ENCODE results near the gene TIE1.

Gene TIE1

DNA sequence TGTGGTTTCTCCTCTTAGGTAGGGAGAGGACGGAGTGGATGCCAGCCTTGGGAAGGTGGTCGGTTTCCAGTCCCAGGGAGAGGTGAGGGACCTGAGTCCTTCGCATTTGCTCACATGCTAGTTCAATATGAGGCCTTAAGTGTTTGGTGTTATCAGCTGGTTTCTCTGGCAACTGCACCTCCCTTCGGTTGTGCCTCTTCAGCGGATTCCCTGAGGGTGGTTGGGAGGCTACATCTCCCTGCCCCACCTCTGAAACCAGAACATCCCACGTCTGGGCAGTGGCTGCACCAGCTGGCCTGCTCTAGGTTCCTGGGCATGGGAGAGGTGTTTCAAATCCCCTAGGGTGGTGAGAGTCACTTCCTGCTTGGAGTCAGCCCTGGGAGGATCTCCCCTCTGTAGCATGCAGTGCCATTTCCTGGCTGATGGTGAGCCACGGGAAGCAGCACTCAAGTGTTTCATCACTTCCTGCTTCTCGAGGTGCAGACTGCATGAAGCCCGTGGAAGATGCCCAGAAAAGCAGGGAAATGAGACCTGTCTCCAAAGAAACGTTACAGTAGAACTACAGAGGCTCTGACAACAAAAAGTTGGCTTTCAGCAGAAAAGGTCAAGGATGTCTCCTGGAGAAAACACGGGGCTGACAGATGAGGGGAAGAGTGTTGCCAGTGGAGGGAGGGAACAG lies 26.5 kb upstream of the TIE1 start:
- peak; percentile 69 for DNase-seq (ENCODE audit: low read depth)

DNA sequence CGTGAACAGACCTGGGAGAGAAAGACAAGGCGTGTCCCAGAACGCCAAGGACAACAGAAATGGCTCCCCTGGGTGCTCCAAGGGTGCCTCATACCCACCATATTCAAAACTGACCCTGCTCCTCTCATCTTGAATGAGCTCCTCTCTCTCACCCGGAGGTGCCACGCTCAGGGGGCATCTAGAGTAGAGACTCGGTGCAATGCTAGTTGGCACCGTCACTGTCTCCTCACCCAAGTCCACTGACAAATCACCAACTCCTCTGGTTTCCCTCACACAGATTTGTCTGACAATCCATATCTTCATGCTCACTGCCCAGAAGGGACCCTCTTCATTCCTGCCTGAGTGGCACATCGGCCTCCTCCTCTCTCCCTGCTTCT lies 26.0 kb upstream of the TIE1 start:
- DNase-seq (ENCODE audit: low read depth): no peak

DNA sequence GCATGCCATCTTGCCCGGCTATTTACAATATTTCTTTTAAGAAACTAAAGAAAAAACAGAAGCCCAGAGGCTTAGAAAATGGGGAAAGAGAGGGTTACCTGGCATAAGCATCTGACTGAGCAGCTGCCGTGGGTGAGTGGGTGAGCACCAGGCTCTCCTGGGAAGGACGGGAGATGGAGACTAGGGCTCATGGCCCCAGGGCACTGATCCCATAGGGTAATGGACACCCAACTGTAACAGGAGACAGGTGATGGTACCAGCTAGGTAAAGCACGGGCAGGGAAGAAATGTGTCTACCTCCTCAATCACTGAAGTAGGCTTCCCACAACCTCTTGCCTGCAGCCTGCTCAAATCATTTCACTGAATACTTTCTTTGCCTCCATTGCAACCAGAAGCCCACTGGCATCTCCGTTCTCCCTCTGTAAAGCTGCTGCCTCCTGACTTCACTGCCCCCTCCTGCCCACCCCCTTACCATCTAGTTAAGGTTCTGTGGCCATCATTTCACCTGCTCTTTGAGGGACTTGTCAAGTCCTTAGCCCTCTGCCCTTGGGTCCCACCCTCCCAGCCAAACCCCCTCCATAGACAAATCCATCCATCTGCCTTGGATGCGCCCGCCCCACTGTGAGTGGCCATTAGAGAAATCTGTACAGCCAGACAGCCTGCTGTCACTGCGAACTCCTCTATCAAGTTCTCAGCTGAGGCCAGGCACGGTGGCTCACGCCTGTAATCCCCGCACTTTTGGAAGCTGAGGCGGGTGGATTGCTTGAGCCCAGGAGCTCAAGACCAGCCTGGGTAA lies 24.8 kb upstream of the TIE1 start:
- DNase-seq (ENCODE audit: low read depth): no peak

DNA sequence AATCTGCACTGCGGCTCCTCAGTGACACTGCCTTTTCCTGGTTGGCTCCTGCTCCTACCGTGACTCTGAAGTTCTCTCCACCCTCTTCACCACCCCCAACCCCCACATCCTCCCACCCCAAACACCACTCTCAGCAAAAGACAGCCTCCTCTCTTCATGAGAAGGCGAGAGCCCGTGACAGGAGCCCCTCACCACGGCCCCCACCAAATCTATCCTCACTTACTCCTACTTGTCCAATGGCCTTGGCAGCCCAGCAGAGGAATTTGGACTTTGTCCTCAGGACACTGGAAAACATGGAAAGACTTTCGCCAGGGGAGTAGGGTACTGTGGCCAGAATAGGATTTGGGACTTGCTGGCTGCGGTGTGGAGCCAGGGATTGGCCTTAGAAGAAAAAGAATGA lies 24.1 kb upstream of the TIE1 start:
- DNase-seq (ENCODE audit: low read depth): no peak

DNA sequence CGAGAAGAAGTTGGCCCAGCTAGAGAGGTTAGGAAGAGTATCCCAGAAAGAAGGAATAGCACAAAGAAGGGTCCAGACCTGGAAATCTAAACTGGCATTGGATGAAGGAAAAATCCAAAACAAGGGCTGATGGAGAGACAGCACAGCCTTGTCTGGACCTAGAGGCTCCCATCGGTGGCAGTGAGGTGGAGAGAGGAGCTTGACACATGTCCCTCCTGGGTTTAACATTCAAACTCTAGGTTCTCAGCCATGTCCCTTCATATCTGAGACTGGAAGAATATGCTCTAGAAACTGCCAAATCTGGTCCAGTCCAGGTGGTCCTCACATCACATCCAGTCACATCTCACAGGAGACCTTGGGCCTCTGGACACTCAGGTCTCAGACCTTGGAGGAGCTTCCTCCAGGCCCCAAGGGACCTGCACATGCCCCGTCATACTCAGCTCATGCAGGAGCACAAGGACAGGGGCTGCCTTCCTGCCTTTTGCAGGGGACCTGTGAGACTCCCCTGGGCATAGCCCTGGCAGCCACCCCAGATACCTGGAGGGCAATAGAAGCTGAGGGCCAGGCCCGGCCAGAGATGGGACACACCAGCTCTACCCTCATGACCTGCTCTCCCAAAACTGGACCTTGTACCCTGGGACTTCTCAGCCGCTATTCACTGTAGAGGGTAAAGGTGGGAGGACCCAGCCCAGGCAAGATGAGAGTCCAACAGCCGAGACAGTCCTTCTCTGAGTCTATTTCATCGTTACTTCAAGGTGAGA lies 23.5 kb upstream of the TIE1 start:
- no peak for DNase-seq (ENCODE audit: low read depth)

DNA sequence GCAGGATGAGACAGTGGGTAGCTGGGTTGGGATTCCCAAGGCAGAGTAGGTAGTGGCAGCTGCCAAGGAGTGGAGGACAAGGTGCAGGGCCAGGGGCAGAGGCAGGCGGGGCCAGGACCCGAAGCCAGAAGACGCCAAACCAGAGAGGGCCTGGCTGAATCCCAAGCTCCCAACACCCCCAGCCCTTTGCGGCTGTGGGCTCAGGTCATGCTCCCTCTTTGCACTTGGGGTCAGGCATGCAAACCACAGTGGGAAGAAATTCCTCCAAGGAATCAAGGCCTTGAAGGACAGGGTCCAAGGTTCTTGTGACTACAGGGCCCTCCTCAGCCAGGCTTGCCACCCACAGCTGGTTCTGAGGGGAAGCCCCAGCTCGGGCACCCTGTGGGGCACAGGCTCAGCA lies 21.6 kb upstream of the TIE1 start:
- no peak for DNase-seq (ENCODE audit: low read depth)

DNA sequence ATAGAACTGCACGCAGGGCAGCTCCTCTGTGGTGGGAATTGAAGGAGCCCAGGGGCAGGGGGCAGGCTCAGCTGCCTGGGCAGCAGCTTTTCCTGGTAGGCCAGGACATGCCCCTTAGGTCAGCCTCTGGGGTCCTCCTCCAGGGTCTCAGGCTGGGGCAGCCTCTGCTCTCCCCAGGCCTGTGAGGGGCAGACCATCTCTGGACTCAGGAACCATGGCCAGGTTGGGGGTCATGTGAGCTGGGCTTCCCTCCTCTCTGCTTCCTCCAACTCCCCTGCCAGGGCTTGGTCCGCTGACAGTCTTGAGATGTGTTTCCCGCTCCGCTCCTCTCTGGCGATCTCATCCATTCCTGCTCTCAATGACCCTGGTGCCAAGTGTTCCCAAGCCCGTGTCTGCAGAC lies 21.1 kb upstream of the TIE1 start:
- no peak for DNase-seq (ENCODE audit: low read depth)

DNA sequence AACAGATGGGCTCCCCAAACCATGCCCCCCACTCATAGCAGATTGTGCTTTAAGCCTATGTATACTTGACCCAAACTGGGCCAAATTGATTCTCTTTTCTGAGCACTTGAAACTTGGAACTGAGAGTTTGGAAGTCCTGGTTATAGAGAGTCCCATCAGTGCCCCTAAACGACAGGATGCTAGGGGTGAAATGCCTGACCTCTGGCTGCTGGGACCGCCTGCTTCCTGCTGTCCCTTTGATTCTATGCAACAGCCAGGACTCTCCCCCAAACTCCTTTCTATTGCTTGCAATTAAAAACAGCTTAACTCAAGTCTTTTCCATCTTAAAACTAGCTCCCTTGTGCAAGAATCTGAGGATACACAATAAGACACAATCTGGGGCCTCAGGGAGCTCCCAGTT lies 20.1 kb upstream of the TIE1 start:
- no peak for DNase-seq (ENCODE audit: low read depth)

DNA sequence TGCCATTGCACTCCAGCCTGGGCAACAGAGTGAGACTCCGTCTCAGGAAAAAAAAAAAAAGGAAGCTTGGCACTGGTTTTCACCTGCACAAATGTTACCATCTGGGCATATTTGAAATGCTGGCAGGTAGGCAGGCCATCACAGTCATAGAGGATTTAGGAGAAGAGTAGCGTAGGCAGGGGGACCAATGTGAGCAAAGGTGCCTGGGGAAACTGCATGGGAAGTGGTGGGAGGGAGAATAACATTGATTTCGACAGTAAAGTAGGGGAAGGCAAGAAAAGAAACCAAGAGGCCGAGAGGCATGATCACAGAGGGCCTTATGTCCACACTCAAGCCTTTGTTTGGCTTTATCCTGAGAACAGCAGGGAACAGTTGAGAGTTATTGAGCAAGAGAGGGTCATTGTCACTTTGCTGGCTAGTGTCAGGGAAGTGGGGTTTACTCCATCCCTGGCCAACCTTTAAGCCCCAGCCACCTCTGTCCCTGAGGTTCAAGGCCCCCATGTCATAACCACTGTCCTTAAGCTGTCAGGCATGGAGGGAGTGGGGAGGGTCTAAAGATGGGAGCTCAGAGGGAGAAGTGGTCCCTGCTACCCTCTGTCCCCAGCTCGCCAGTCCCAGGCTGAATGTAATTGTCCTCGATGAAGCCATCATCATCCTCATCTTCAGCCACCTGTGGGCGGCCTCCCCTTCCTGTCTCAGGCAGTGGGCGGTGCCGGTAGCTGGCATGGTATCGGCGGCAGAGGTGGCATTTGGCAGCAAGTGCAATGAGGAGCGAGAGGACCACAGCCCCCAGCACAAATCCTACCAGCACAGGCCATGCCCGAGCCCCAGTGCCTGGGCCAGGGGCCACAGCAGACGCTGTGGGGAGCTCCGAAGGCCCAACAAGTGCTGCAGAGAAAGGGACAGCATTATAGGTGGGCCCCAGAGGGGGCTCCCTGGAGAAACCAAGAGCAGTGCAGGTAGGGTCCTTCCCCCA lies 18.3 kb upstream of the TIE1 start:
- DNase-seq (ENCODE audit: low read depth): no peak

DNA sequence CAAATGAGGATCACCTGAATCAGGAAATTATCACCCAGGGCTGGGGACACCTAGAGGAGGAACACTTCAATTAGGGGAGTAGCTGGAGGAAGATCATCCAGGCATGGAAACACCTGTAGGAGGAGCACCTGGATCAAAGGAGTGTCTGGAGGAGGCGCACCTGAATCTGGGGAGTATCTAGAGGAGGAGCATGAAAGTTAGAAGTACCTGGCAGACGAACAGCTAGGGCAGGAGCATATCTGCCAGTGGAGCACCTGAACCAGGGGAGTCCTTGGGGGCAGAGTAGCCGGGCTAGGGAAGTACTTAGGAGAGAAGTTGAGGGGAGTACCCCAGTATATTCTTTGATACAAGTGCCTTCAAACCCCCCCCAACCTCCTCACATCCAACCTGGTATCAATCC lies 16.7 kb upstream of the TIE1 start:
- no peak for DNase-seq (ENCODE audit: low read depth)

DNA sequence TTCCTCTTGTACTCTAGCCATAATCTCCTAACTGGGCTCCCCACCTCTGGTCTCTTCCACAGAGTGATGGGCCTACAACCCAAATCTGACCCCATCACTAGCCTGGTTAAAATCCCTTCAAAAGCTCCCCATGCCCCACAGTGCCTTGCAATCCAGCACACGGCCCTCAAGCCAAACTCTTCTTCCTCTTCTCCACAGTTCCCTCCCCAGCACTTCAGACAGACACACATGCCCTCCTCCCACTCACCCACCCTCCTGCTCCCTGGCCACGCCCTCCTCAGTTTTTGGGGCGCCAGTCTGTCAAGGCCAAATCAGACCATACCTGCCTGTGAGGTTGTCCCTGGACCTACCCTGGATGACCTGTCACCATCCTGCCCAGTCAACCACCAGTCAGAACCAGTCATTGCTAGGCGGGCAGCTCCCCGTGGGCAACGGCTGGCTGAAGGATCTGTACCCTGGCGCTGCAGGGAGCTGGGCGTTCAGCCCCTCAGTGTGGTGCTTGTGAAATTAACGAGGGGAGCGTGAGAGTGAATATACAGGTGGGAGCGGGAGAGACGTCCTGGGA lies 16.2 kb upstream of the TIE1 start:
- no peak for DNase-seq (ENCODE audit: low read depth)

DNA sequence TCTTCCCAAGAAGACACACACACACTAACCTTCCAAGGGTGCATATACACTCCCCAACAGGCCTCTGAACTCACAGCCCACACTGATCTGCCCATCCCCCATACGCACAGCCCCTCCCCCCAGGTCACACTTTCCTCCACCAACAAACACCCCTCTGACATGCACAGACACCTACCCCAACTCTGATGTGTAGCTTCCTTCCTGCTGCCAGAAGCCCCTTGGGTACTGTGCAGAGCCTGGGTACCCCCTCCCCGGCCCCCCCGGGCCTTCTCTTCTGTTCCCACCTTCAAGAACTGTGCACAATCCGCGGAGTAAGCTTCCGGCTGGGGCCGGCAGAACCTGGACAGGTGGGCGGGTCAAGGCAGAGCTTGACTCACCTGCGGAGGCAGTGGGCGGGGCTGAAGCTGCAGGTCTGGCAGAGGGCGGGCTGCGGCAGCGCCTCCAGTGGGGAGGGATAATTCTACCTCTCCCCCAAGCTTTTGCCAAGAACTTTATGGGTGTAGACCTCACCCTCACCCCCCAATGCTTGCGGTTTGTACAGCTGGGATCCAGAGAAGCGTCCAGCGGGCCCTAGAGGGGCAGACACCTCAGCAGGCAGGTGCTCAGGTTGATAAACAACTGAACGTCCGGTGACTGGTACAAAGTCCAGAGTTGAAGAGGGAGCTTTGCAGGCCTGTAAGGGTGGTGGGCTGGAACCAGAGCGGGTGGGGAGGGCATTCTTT lies 15.4 kb upstream of the TIE1 start, which contains the start of gene C1orf210:
Gene C1orf210 (minus strand): TSS at position 313 of the 722 bp plus-strand sequence. CDS start 2,311 bp downstream, outside the sequence.
- DNase-seq (ENCODE audit: low read depth): no peak

DNA sequence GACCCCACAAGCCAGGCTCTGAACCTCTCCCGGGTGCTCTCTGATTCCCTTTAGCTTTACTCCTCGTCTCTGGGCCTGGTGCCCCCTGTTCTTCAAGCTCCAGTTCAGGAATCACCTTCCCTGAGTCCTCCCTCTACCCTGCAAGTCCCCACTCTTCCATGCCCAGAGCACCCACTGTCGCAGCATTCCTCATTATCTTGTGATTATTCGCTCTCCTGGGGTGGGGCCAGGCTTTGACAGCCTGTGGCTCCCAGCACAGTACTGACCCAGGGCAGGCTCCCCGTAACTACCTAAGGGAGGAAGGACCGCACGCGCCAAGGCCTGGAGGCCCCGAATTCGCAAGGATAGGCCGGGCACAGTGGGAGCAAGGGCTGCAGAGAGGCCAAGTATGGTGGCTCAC lies 14.7 kb upstream of the TIE1 start:
- no peak for DNase-seq (ENCODE audit: low read depth)

DNA sequence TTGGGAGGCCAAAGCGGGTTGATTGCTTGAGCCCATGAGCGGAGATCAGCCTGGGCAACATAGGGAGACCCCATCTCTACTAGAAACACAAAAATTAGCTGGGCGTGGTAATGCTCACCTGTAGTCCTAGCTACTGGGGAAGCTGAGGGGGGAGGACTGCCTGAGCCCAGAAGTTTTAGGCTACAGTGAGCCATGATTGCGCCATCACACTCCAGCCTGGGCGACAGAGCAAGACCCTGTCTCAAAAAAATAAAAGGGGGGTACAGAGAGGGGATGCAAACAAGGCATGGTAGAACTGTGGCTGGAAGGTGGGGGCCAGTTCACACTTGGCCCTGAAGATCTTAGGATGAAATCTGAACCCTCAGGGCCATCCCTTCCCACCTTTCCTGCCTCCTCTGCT lies 14.2 kb upstream of the TIE1 start:
- no peak for DNase-seq (ENCODE audit: low read depth)

DNA sequence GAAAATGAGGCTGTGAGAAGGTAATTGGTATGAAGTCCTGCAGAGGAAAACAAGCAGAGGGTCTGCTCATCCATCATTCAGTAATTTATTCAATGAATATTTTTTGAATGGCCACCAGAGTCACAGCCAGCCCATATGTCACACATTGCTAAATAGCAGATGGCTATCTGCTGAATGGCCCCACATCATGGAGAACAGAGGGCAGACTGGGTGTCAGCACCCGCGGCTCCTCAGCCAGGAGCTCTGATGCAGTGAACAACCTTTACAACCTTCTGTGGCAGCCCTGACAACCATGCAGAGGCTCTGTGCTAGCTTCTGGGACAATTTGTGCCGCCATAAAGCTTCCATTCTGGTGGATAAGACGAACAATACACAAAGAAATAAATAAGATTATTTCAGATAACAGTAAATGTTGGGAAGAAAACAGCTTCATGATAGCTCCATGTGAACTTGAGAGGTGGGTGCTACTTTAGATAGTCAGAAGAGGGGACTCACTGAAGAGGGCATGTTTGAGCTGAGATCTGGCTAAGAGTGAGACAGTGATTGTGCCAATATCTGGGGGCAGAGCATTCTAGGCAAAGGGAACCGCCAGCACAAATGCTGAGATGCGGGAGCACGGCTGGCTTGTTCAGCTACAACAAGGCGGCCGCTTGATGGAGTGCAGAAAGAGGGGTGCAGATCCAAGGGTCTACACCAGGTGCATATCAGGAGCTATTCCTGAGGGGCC lies 12.6 kb upstream of the TIE1 start:
- DNase-seq (ENCODE audit: low read depth): no peak

DNA sequence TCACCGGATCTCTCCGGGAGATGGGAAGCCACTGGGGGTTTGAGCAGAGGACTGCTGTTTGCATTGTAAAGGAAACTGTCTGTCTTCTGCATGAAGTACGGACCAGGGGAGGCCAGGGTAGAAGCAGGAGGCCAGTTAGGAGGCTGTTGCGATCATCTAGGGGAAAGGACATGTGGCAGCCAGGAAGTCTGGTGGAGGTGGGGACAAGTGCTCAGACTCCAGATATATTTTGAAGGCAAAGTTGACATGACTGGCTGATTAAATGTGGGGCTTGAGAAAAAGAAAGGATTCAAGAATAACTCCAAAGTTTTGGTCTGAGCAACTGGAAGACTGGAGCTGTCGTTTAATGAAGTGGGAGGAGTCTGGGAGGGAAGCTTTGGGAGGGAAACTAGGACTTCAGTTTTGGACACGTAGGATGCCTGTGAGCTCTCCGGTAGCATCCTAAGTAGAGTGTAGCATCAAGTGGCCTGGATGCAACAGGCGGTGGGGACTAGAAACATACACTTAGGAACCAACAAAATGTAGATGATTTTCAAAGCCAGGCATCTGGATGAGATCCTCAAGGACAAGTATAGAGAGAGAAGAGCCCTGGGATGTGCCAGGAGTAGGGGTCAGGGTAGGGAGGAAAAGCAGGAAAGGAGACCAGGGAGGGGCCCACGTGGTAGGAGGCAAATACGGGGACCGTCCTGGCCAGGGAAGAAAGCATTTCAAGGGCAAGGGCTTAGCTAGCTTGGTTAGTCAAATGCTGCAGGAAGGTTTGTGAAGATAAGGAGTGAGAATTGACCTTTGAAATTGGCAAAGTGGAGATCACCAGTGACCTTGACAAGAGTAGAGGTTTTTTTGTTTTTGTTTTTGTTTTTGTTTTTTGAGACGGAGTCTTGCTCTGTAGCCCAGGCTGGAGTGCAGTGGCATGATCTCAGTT lies 11.7 kb upstream of the TIE1 start:
- no peak for DNase-seq (ENCODE audit: low read depth)

DNA sequence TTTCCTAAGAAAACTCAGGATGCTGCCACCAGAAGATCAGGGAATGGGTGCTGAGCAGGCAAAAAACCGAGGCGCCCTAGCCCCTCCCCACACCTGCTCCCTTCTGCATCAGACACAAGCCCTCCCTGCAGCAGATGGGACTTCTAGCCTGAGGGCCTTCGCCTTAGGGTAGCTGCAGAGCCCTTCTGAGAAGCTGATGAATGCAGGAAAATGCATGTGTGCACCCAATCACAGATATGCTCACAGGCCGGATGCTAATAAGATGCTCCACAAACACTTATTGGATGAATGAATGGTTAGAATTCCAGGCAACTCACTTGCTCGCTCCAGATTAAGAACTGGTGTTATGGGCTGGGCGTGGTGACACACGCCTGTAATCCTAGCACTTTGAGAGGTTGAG lies 8.6 kb upstream of the TIE1 start:
- no peak for DNase-seq (ENCODE audit: low read depth)

DNA sequence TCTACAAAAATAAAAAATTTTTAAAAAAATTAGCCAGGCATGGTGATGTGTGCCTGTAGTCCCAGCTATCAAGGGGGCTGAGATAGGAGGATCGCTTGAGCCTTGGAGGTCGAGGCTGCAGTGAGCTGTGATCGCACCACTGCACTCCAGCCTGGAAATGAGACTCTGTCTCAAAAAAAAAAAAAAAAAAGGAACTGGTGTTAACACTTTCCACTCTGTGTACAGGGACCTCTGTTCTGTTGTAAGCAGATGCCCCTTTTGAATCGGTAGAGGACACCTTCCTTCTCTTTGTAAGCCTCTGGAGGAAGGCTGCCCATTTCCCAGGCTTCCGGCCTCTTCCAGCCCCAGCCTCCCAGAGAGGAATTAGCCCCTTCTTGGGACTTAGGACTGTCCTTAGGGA lies 8.1 kb upstream of the TIE1 start:
- no peak for DNase-seq (ENCODE audit: low read depth)

DNA sequence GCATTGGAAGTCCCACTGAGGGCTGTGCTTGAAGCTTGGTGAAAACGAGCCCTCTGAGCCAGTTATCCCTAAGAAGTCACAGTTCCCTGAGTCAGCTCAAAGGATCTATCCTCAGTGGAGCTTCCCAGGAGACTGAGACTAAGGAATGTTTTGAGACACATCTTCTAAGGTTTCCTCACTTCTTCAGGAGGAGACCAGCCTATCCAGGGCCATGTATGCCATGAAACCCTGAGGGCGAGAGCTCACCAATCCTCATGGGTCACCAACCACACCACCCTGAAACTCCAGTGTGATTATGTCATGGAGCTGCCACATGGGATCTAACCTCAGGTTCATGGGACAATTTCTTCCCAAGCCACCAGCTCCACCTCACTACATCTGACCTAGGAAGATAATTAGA lies 7.6 kb upstream of the TIE1 start:
- DNase-seq (ENCODE audit: low read depth): peak; percentile 48
